T-helper 1 cell treated with Interleukin-12 subunit alpha and Interleukin-12 subunit beta and Interleukin-4 antibody, amounts not matched to agents 30 ng/mL and 1 ng/mL, for 36 hours (primary cell): Measurements from ENCODE around the gene NF1. TPM values are rescaled to one million over a fixed set of nuclear protein-coding genes. Genes with fewer than 3 reads are reported as not detected.

Source experiments
- intact Hi-C: fragments of 100-400 bp; cut with micrococcal nuclease; formaldehyde crosslinking; loops from one replicate; pipeline ENCODE4 v1.15.1; 2024
- total RNA-seq: library from RNA; stranded (reverse); gene quantifications from 2 replicates; pipeline ENCODE4 v1.2.3, GENCODE V29; 2022

NF1 gene
- total RNA-seq, 1 donor from 2014 or later = 24.0 TPM

DNA sequence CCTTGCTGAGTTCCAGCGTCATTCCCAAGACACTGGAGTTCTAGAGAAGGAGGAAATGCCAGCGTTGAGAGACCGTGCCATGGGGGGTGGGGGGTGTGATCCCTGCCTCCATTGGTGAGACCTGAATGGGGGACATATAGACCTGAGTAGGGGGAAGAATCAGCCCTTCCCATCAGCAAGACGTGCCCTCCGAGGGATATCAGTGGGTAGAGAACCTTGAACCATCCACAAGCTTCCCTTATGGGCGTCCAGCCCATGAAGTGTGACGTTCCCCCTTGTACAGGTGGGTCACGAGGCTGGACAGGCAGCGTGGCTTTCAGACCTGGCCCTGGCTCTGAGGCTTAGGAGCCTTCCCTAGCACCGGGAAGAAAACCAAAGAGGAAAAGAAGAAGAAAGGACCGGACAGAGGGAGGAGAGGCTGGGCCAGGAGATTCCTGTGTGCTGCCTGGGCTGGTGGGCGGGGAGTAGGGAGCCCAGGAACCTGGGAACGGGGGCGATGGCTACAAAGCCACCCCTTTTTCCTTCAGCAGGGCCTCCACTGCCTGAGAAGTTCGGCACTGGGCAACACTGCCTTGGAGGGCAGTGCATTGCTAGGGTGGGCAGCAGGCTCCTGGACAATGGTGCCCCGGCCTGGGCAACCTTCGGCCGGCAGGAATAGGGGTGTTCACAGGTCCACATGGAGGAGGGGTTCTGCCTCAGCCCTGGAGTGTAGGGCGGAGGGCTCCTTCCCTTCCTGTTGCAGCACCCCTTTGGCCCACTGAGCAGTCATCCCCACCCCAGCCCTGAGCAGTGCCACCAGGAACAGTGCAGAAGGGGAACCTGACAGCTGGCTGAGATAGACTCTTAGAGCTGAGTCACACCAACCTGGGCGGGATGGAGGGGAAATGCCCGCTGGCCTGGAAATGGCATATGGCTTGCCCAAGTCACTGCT is 303.9 kb downstream of the NF1 start:
- intact Hi-C loops = no loop called here

DNA sequence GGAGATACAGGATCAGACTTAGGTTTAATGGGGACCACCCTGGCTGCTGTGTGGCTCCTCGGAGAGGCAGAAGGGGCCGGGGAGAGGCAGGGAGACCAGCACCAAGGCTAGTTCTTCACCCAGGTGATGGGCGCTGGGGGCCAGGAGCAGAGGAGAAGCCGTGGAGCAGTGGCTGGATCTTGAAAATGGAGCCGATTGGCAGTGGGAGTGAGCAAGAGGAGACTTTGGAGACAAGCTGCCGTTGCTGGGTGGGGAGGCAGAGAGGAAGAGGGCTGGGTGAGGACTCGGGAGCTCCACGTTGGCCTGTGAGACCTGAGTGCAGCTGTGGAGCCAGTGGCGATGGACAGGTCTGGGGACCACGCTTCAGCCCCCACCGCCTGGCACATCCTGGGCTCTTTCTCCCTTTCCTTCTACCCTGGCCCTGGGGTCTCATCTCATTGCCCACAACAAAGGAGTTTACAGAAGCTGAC is 305.7 kb downstream of the NF1 start:
- intact Hi-C loops = no loop called here

DNA sequence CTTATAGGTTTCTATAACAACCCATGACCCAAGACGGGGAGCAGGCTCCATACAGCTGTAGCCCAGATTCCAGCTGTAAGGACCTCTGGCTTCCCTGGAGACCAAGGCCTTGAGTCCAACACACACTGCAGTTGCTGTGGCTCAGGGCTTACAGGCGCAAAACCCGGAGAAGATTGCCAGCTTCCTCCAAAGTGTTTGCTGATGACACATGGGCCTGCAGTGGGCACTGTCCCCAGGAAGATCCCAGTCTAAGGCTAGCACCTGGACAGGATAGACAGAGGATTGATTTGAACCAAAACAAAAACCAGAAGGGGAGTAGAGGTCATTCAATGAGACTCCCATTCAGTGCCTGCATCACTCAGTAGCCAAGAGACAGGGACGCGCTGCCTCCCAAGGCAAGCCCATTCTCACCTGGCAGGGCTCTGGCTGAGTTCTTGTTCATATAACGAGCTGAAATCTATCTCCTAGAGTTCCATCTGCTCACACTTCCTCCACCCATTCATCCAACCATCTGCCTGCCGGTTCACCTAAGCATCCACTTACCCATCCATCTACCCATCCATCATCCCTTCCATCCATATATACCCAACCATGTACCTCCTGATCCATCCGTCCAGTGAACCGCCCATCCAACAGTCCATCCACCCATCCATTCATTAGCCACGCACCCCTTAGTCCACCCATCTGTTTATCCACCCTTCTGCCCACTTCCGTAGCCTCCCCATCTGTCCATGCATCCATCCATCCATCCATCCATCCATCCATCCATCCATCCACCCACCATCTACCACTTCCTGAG is 306.9 kb downstream of the NF1 start:
- intact Hi-C loops = no loop called here

DNA sequence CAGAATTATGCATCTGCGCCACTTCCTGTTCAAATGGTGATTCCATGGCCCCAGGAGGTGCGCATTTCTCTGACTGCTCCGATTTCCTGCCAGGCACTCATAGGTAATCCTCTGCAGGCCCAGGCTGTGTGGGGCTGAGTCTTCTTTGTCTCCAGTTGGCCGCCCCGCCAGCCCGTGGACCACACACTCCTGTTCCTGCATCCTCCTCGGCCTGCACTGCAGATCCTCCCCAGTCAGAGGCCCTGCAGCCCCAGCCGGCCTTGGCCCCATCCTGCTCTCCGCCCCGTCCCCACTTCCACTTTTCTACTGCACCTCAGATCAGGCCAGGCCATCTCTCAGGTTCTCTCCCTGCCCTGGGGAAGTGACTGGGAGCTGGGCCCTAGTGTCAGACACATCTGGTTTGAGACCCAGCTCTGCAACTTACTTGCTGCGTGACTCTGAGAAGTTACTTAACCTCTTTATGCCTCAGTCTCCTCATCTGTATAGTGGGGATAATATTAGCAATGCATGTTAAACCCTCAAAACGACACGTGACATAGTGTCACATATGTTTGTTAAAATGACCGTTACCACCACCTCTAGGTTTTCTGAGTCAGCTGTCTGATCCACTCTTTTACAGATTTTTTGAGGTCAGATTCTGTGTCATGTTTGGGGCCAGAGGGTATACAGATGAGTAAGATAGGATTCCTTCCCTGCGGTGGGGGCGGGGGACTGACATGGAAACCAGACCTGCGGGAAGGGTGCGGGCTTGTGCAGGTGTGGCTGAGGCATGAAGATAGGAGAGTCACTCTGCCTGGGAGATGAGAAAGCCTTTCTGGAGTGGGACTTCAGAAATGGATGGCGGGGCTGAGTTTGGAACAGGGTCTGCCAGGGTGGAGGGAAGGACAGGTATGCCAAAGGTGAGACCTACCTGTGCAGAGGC is 309.5 kb downstream of the NF1 start:
- intact Hi-C loops = no loop called here

DNA sequence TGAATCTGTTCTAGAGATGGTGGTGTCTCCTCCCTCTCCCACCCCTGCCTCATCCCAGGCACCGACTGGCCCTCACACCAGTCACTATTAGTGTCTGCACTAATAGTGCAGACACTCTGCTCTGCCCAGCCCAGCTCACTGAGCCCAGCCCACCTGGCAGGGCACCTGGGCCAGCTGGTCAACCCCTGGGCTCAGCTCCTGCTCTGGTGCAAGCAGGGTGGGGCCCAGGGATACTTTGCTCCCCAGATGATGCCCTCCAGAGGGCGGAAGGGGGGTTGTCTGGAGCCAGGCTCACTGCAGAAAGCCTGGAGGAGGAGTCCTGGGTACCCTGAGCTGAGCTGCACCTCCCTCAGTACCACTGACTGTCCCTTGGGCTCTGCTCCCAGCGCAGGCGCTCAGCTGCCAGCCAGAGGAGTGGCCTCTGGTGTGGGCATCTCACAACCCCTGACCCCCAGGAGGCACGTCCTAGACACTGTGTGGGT is 311.2 kb downstream of the NF1 start:
- intact Hi-C loops = no loop called here

DNA sequence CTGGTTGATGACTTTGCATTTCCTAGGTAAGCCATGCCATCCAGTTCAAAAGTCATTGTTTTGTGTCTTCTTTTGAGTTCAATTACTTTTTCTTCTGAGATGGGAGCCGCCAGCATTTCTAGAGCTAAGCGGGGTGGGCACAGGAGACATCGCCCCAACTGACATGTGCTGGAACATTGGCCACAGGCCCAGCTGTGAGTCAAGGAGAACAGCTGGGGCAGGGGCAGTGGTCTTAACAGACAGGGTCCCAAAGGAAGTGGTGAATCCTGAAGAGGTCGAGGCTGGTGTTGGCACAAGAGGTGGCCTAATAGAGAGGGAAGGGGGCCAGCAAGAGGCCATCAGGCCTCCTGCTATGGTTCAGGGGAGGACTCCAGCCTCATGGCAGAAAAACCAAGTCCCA is 313.8 kb downstream of the NF1 start:
- intact Hi-C loops = no loop called here

DNA sequence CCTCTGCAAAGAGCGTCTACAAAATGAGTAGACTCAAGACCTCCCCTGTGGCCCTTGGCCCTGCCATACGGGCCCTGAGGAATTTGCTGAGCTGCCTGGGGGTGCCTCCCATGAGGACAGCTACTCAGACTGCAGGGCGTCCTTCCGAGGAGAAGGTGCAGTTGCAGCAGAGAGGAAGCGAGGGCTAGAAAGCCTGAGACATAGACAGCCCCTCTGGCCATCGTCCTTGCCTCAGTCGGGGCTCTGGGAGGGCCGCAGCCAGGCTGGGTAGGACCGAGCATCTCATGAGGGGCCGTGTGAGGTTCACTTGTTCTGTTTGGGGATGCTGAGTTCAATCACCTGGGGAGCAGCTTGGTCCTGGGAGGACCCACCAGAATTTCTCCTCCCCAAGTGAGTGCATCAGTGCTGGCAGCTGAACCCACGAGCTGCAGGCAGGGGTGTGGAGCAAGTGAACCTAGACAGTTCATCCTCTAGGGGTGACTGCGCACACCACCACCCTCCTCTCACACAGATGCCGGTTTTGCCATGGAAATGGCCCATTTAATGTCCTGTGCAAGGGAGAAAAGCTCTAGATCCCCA is 317.0 kb downstream of the NF1 start:
- intact Hi-C loops = no loop called here

DNA sequence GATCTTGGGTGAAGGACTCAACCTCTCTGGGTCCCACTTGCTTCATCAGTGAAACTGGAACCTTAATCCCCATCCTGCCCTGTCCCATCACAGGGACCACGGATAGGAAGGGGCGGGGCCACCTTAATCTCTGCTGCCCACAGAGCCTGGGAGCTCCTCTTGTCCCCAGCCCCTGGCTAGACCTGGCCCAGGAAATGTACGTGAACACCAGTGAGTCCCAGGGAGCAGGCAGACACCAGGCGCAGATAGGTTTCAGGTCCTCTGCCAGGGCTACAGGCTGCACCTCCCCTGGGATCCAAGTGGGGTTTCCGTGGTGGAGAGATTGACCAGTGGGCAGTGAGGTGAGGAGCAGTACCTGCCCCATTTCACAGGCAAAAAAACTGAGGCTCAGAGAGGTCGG is 317.7 kb downstream of the NF1 start:
- intact Hi-C loops = no loop called here

DNA sequence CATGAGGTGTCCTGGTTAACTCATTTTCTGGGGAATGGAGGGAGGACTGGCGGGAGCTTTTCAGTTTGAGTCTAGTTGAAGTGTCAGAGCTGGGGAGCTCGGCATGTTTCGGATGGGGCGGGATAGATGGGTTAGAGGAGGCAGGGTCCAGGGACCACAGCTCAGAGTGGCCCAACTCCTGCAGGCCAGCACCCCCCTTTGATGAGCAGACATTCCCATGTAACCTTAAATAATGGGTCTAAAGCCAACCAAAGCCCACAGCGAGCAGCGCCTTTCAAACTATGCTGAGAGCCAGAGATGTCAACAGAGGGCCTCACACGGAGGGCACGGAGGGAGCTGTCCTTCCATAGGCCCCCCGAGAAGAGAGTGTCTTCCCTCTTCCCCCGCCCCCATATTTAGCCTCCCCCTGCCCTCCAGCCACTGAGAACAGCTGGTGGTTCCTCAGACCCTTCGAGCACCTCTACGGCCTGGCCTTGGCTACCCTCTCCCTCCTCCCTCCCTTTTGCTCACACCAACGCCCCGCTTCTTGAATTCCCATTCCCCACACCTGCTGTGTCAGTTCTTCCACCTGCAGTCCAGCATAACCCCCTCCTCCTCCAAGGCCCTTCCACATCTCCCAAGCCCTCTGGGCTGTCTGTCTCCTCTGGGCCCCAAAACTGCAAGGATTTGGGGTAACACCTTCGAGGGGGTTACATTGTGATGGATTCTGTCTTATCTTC is 318.5 kb downstream of the NF1 start:
- intact Hi-C loops = no loop called here

DNA sequence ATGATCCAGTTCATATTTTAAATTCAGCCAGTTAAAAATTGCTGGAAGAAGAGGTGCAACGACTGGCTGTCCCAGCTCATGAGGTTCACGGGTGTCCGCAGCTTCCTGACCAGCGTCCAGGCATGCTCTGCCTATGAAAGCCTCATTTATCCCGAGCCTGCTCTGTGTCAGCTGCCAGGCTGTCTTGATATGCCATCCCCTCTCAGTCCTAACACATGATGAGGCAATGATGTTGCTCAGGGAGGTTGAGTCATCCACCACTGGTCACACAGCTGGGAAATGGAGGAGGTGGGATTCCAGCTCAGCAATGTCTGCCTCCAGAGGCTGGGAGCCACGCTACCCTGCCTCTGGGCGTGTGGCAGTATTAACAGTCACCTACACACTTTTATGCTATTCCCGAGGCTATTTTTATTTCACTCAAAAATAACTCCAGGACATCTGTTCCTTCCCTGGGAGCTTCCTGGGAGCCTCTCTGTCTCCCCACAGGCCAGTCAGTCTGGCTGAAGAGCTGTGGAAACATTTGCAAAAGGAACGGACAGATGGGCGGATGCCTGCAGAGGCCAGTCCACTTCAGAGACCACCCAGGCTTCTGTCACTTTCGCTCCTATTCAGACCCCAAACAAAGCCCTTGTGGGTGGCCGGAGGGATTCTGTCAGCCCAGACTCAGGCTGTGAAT is 319.2 kb downstream of the NF1 start:
- intact Hi-C loops = no loop called here

DNA sequence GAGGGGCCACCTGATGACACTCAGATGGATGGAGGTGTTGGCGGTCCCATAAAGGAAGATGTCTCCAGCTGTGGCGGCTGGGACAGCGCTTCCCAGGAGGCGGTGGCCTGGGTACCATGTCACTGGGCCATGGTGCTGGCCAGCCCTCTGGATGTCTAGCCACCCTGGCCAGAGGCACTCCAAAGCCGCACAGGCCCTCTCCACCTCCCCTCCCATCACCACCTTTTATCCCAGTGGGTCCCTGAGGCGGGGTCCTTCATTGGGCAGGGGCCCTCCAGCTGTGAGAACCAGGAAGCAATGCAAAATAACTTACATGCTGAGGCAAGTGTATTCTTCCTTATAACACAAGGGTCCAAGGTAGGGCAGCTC is 319.8 kb downstream of the NF1 start:
- intact Hi-C loops = no loop called here

DNA sequence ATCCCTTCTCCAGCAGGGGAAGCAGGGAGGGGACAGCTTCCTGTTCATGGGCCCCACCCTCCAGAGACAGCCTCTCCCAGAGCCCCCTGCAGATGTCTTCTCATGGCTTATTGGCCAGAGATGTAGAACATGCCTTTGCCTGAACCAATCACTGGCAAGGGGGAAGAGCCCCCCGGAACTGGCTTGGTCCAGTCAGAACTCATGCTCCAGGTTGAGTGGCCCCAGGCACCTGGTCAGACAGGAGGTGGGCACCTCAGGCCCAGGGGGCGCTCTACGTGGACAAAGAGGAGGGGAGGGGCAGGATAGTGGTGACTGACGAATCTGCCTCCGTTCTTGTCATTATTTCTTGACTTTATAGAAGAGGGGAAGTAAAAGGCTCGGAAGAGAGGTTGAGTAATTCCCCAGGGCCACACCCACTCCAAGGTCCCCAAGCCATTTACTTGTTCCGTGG is 320.3 kb downstream of the NF1 start:
- intact Hi-C loops = no loop called here

DNA sequence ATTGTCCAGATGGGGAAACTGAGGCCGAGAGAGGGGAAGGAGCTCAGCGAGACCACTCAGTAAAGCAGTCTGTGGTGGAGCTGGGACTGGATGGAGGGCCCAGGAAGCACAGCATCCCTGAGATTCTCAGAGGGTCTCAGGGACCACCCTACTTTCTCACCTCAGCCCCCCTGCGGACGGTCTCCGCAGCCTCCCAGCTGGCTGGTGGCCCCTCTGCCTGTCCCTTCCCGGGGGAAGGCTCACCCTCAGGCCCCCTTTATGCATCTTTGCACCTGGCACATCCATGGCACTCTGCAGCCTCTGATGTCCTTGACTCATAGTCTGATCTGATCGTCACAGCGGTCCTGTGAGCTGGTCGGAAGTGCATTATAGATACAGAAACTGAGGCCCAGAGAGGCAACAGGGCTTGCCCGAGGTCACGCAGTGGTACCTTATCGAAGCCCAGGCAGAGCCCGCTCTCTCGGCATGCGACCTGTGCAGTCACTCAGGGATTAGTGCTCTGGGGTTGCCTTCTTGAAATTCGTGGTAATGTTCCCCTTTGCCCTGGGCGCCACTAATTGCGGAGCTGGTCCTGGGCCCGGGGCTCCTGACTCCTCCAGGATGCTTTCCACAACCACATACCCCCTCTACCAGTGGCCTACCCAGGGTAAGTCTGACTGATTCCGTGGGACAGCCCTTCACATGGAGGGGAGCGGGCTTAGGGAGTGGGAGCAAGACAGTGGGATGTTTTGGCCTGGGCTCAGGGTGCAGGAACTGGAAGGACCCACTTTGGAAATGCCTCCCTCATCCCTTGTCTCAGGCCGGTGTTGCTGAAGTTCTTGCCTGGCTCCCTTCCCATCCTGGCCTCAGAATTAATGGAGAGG is 321.1 kb downstream of the NF1 start:
- intact Hi-C loops = no loop called here

DNA sequence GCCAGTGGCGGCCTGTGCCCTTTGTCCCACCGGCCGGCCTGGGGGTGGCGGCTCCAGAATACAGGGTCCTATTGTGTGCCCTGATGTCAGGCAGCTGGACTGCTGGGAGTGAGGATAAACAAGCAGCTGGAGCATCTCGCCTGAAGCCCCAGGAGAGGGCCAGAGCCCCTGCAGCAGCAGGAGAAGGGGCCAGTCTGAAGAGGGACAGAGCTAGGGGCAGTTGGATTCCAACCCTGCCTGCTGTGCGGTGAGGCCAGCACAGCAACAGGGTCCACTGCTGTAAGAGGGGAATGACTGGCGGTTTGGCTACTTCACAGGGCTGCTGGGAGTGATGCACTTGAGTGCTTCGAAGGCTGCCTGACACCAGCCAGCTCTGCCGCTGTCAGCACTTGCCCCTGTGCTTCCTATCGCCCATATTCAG is 321.7 kb downstream of the NF1 start:
- intact Hi-C loops = no loop called here

DNA sequence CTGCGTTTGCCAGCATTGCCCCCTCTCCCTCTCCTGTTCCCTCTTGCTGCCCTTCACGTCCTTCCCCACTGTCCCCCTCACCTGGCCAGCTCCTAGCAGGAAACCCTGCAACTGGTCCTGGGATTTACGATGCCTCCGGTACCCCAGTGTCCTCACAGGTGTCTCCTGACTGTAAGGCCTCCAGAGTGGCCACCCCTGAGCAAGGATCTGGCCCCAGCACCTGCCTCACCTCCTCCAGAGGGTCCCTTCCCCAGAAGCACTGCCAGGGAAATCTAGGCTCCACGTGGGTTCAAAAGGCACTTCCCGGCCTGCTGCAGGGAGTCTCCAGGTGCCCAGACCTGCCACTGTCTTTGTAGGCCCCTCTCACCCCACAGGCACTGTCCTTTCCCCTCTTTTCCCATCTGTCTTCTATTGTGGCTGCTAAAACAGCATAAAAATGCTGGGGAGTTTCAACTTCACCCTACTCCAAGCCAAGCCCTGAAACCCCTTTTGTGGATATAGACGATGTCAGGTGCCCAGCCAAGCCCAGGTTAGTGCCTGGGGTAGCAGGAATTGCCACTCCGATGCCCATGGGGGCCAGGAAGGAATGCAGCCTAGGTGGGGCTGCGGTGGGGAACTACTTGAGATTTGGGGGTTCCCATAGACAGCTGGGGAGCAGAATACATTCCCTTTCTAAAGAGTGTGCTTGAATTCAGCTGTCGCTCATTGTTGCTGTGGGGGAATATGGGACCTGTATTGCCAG is 322.4 kb downstream of the NF1 start:
- intact Hi-C loops = no loop called here

DNA sequence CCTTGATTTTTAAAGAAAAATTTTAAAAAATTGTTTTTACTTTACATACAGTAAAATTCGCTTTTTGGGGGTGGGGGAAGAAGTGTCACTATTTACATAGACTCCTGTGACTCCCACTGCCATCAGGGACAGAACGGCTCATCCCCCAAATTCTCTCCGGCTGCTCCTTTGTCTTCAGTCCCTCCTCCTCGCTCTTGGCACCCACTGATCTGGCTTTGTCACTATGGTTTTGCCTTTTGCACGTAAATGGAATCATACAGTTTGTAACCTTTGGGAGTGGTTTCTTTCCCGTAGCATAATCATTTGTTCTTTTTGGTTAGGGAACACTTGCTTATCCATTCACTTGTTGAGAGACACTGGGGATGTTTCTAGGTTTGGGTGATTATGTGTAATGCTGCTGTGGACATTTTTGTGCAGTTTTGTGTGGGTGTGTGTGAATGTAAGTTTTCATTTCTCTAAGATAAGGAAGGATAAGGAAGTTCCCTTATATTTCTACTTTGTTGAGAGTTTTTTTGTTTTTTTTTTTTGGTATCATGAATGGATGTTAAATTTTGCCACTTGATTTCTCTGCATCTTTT is 324.1 kb downstream of the NF1 start:
- intact Hi-C loops = no loop called here

DNA sequence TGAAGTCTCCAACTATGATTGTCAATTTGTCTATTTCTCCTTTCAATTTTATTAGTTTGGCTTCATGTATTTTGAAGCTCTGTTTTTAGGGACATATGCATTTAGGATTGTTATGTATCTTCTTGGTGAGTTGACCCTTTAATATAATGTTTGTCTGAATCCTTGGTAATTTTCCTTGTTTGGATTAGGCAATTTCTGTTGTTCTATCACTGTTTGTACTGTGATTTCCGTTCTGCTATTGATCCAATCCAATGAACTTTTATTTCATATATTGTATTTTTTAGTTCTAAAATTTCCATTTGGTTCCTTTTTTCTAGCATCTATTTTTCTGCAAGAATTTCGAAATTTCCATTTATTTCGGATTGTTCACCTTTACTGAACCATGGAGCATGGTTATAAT is 327.7 kb downstream of the NF1 start:
- intact Hi-C loops = no loop called here

DNA sequence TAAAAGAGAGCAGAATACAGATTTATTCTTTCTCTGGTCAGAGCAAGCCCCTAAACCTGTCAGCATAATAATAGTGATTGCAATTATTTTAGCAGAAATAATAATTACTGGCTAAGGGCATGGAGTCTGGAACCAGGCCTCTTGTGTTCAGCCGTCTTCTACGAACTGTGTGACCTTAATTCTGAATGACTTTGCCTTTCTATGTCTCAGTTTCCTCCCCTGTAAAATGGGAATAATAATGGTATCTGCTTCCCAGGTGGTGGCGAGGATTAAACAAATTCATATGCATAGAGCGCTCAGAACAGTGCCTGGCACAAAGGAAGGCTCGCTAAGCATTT is 330.1 kb downstream of the NF1 start:
- intact Hi-C loops = no loop called here
